Panc1 (cell line): ENCODE measurements around the gene SVOP. TPM values are rescaled to one million over a fixed set of nuclear protein-coding genes. Genes with fewer than 3 reads are reported as not detected.

Experiments used
- ATAC-seq: fragments of 200-7000 bp; cut with Tn5 transposase; 2 replicates; pipeline ENCODE4 v1.9.1; 2020; ENCODE audit warnings: mild to moderate bottlenecking, moderate library complexity
- BruUV-seq: library from RNA; stranded (reverse); fragments of 400-500 nt; replicated peaks from 2 replicates; lab custom pipeline; 2021; lab: Mats Ljungman, UMichigan
- CTCF ChIA-PET: fragments of 300-600 bp; sonication (Branson Sonifier 250); formaldehyde crosslinking; loops from one replicate; lab custom pipeline; 2022; ENCODE audit warnings: antibody characterized with exemption; lab: Charles Lee
- POLR2A ChIA-PET: fragments of 300-600 bp; sonication (Branson Sonifier 250); formaldehyde crosslinking; loops from one replicate; lab custom pipeline; 2022; ENCODE audit warnings: antibody characterized with exemption; lab: Charles Lee
- DNase-seq: peaks from one replicate; pipeline ENCODE4 v3.0.0-alpha.2; 2010; ENCODE audit warnings: low read depth, low spot score
- H3K27ac ChIP-seq: 2 replicates; pipeline ENCODE4 v1.5.1; 2011; ENCODE audit warnings: mild to moderate bottlenecking, low read length, inconsistent platforms
- H3K27me3 ChIP-seq: fragments of 200-500 bp; sonication (Bioruptor generic); 2 replicates; pipeline ENCODE4 v1.6.0; 2014; ENCODE audit warnings: low read length, inconsistent platforms; ENCODE audit not compliant: control insufficient read depth, insufficient read depth
- H3K36me3 ChIP-seq: fragments of 200-500 bp; sonication (Bioruptor generic); 2 replicates; pipeline ENCODE4 v1.5.1; 2014; ENCODE audit warnings: inconsistent platforms, mild to moderate bottlenecking, low read length, moderate library complexity; ENCODE audit not compliant: control insufficient read depth, insufficient read depth
- H3K4me1 ChIP-seq: 2 replicates; pipeline ENCODE4 v1.5.1; 2011; ENCODE audit warnings: inconsistent platforms, mild to moderate bottlenecking, low read length, moderate library complexity; ENCODE audit not compliant: control insufficient read depth, insufficient read depth
- H3K4me3 ChIP-seq, 2 experiments: 2 replicates each; pipeline ENCODE4 v1.5.1; 2011 to 2012; ENCODE audit warnings: low read depth in 2 of 2, low read length in 2 of 2, mild to moderate bottlenecking in 2 of 2, inconsistent platforms in 1 of 2, moderate library complexity in 1 of 2
- H3K9me3 ChIP-seq: fragments of 200-500 bp; sonication (Bioruptor generic); 2 replicates; pipeline ENCODE4 v1.5.1; 2014; ENCODE audit warnings: low read depth, mild to moderate bottlenecking, inconsistent platforms, low read length, moderate library complexity; ENCODE audit not compliant: control insufficient read depth, insufficient read depth
- POLR2AphosphoS5 ChIP-seq: IDR thresholded peaks from 2 replicates; pipeline ENCODE4 v1.6.1; 2012; ENCODE audit warnings: mild to moderate bottlenecking, low read depth, low read length, moderate library complexity
- SIN3A ChIP-seq: IDR thresholded peaks from 2 replicates; pipeline ENCODE4 v1.6.1; 2012; ENCODE audit warnings: low read depth, mild to moderate bottlenecking, low read length, moderate library complexity, borderline replicate concordance; ENCODE audit not compliant: insufficient read depth
- TCF7L2 ChIP-seq: IDR thresholded peaks from 2 replicates; pipeline ENCODE4 v1.6.1; 2011; ENCODE audit warnings: mild to moderate bottlenecking, low read depth, low read length, inconsistent platforms
- in situ Hi-C: cut with HindIII; loops from 2 replicates; pipeline ENCODE4 v1.10.0; 2016; ENCODE audit warnings: low sequenced_read_pairs, low pct_unique_long_range_greater_than_20kb
- intact Hi-C: fragments of 100-400 bp; cut with micrococcal nuclease; formaldehyde crosslinking; loops from one replicate; pipeline ENCODE4 v1.10.0; 2022; ENCODE audit not compliant: unreplicated experiment
- total RNA-seq: library from RNA; stranded (reverse); gene quantifications from one replicate; pipeline ENCODE4 v1.2.1, GENCODE V29; 2021; ENCODE audit not compliant: unreplicated experiment
- TF ChIP-seq, protein P1 (sequence below), 2 experiments: IDR thresholded peaks; 2 replicates each; pipeline ENCODE4 v1.6.1; 2011 to 2012; ENCODE audit warnings: low read depth in 2 of 2, control low read depth in 1 of 2, low read length in 1 of 2, mild to moderate bottlenecking in 1 of 2, moderate library complexity in 1 of 2; ENCODE audit not compliant: insufficient read depth in 1 of 2
- TF ChIP-seq, protein P2 (sequence below): fragments of 450-650 bp; IDR thresholded peaks from 2 replicates; pipeline ENCODE4 v1.5.1; 2017; ENCODE audit warnings: mild to moderate bottlenecking

Gene SVOP
- total RNA-seq, 1 experiment from 2014 or later, result not detected

DNA sequence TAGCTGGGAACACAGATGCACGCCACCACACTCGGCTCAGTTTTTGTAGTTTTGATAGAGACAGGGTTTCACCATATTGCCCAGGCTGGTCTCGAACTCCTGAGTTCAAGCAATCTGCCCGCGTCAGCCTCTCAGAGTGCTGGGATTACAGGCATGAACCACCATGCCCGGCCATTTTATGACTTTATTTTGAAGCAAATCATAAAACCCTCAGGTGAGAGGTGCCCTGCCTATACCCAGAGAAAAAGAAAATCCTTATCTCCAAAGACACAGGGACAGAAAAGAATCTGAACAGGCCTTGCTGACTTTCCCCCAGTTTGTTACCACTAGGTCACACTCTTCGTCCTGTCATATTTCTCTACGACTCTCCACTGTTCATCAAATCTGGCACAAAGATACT lies 92.2 kb downstream of the SVOP start:
- CTCF ChIA-PET, result no interaction called here
- no peaks in the 10 kb centered on the region for H3K4me1 ChIP-seq
- in situ Hi-C loops, result no loop called here
- BruUV-seq, result no TSS peak
- ATAC-seq (no peak), DNase-seq (no peak)
- TF ChIP-seq POLR2AphosphoS5 (no peak), TCF7L2 (no peak), SIN3A (no peak)
- TF ChIP-seq, protein P1, sequence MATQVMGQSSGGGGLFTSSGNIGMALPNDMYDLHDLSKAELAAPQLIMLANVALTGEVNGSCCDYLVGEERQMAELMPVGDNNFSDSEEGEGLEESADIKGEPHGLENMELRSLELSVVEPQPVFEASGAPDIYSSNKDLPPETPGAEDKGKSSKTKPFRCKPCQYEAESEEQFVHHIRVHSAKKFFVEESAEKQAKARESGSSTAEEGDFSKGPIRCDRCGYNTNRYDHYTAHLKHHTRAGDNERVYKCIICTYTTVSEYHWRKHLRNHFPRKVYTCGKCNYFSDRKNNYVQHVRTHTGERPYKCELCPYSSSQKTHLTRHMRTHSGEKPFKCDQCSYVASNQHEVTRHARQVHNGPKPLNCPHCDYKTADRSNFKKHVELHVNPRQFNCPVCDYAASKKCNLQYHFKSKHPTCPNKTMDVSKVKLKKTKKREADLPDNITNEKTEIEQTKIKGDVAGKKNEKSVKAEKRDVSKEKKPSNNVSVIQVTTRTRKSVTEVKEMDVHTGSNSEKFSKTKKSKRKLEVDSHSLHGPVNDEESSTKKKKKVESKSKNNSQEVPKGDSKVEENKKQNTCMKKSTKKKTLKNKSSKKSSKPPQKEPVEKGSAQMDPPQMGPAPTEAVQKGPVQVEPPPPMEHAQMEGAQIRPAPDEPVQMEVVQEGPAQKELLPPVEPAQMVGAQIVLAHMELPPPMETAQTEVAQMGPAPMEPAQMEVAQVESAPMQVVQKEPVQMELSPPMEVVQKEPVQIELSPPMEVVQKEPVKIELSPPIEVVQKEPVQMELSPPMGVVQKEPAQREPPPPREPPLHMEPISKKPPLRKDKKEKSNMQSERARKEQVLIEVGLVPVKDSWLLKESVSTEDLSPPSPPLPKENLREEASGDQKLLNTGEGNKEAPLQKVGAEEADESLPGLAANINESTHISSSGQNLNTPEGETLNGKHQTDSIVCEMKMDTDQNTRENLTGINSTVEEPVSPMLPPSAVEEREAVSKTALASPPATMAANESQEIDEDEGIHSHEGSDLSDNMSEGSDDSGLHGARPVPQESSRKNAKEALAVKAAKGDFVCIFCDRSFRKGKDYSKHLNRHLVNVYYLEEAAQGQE (IDR thresholded peaks at IDR 0.05; ENCODE audit: insufficient read depth in 1 of 2, low read depth in 2 of 2, low read length in 1 of 2), result no peak
- TF ChIP-seq, protein P2, sequence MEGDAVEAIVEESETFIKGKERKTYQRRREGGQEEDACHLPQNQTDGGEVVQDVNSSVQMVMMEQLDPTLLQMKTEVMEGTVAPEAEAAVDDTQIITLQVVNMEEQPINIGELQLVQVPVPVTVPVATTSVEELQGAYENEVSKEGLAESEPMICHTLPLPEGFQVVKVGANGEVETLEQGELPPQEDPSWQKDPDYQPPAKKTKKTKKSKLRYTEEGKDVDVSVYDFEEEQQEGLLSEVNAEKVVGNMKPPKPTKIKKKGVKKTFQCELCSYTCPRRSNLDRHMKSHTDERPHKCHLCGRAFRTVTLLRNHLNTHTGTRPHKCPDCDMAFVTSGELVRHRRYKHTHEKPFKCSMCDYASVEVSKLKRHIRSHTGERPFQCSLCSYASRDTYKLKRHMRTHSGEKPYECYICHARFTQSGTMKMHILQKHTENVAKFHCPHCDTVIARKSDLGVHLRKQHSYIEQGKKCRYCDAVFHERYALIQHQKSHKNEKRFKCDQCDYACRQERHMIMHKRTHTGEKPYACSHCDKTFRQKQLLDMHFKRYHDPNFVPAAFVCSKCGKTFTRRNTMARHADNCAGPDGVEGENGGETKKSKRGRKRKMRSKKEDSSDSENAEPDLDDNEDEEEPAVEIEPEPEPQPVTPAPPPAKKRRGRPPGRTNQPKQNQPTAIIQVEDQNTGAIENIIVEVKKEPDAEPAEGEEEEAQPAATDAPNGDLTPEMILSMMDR, result no peak
- no peak overlapping the region for H3K4me3 ChIP-seq
- H3K27me3 ChIP-seq, result peaks cover 4% of the 10 kb centered on the region; the same call in 1 of the 2 replicates
- intact Hi-C loops, result no loop called here
- H3K9me3 ChIP-seq, result no peaks in the 10 kb centered on the region
- POLR2A ChIA-PET, result no interaction called here
- no peak overlapping the region for H3K27ac ChIP-seq
- no peaks in the 10 kb centered on the region for H3K36me3 ChIP-seq

DNA sequence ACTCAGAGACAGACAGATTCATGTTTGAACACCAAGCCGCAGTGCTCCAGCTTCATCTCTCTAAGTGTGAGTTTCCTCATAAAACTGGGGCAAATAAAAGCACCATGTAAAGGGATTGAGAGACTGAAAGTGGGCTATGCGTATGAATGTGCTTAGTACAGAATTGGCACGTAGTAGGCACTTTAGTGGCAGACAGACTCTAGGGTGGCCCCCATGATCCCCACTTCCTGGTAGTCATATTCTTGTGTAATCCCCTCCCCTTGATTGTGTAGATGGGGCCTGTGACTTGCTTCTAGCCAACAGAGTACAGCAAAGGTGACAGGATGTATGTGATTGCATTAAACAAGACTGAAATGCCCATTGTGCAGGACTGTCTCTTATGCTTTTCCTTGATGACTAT lies 98.0 kb downstream of the SVOP start:
- ChIA-PET CTCF (no interaction called here), POLR2A (no interaction called here)
- no peak for ATAC-seq
- H3K27ac ChIP-seq, result no peak overlapping the region
- no TSS peak for BruUV-seq
- H3K27me3 ChIP-seq, result peaks cover 5% of the 10 kb centered on the region; the same call in 1 of the 2 replicates
- in situ Hi-C loops, result no loop called here
- no peaks in the 10 kb centered on the region for H3K4me1 ChIP-seq
- H3K36me3 ChIP-seq, result no peaks in the 10 kb centered on the region
- TF ChIP-seq TCF7L2 (no peak), POLR2AphosphoS5 (no peak), SIN3A (no peak)
- TF ChIP-seq, protein P1 (IDR thresholded peaks at IDR 0.05; ENCODE audit: insufficient read depth in 1 of 2, low read depth in 2 of 2, low read length in 1 of 2), result no peak
- TF ChIP-seq, protein P2, result no peak
- H3K9me3 ChIP-seq, result no peaks in the 10 kb centered on the region
- H3K4me3 ChIP-seq, result no peak overlapping the region
- intact Hi-C loops, result no loop called here
- no peak for DNase-seq
